ENCODE measurements around the gene PALM3.

GRCh38 chr19:14022469-14022868, 39.4 kb downstream of the PALM3 start:
- no peak for TF ChIP-seq EZH2phosphoT487 (IDR thresholded peaks at IDR 0.05; ENCODE audit: unreplicated experiment)
- TF ChIP-seq CTCF (conservative IDR thresholded peaks at IDR 0.05; ENCODE audit: low read depth in 2 of 2): no peak
- TF ChIP-seq JUNB (IDR thresholded peaks at IDR 0.05; ENCODE audit: unreplicated experiment): no peak
- TF ChIP-seq EZH2 (IDR thresholded peaks at IDR 0.05; ENCODE audit: low read depth, unreplicated experiment): no peak
- no peak for TF ChIP-seq POLR2AphosphoS5 (IDR thresholded peaks at IDR 0.05; ENCODE audit: low read depth)
- TF ChIP-seq NANOG (IDR thresholded peaks at IDR 0.05; ENCODE audit: borderline replicate concordance): no peak
- no peak for TF ChIP-seq ZNF462 (CRISPR knock-in tag; IDR thresholded peaks at IDR 0.05)
- no peak for TF ChIP-seq ZNF114 (CRISPR knock-in tag; IDR thresholded peaks at IDR 0.05)
- no peak for TF ChIP-seq REST (IDR thresholded peaks at IDR 0.05; ENCODE audit: unreplicated experiment)

Data from GM23338 (cell line).